Measurements from ENCODE around the gene SNRNP25. TPM values are rescaled to one million over a fixed set of nuclear protein-coding genes. Genes with fewer than 3 reads are reported as not detected.
A peak's percentile ranks its signal among the peaks of the same experiment; 100 is the strongest.

Gene SNRNP25
- total and polyA plus RNA-seq, 7 donors: 23.0 to 41.7 (median 33.8) TPM

DNA sequence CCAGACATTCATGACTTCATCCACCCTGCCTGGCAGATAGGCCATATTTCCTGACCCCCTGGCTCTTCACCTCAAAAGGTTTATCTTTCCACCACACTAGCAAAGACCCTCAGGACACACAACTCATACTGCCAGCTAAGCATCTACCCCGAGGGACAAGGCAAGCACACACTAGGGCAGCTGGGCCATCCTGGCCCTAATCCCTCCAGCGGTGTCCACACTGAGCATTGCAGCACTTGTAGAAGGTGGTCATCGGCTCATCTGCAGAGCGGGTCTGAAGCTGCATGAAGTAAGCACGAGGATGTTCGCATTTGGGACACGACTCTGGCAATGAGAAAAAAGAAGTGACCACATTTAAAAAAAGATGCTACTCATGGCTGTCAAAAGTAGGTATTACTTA lies 6.4 kb upstream of the SNRNP25 start:
- H3K4me3 ChIP-seq: no peak overlapping the region
- DNase-seq: no peak
- peaks cover 0 to 30% (median 4%) of the 10 kb centered on the region in 4 donors for H3K36me3 ChIP-seq

DNA sequence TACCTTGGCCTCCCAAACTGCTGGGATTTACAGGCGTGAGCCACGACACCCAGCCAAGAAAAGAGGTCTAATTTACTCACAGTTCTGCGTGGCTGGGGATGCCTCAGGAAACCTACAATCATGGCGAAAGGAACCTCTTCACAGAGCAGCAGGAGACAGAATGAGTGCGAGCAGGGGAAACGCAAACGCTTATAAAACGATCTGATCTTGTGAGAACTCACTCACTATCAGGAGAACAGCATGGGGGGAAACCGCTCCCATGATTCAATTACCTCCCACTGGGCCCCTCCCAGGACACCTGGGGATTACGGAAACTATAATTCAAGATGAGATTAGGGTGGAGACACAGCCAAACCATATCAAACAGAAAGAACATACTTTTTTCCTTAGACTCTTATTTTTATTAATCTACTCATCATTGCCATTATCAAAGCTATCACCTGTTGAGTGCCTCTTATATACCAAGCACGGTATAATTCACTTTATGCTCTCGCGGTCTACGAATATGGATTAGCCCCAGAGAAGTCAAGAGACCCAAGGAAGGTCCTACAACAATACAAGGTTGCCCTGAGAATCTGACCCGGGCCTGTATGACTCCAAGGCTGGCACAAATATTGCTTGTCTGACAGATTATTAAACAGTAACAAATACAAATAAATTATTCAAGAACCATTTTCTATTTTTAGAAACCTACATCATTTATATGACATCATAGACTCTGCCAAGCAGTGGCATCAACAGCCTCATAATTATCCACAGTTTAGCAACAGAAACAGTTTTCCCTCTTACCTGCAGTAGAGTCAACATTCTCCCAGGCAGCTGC lies 2.6 kb upstream of the SNRNP25 start:
- H3K27ac ChIP-seq: no peak overlapping the region
- no peak for DNase-seq
- H3K36me3 ChIP-seq: peaks cover 0 to 28% (median 2%) of the 10 kb centered on the region in 4 donors
- no peak for TF ChIP-seq POLR2AphosphoS5 (IDR thresholded peaks at IDR 0.05)
- TF ChIP-seq EP300 (IDR thresholded peaks at IDR 0.05): no peak
- no peak for TF ChIP-seq POLR2A (IDR thresholded peaks at IDR 0.05)
- TF ChIP-seq, protein P1, sequence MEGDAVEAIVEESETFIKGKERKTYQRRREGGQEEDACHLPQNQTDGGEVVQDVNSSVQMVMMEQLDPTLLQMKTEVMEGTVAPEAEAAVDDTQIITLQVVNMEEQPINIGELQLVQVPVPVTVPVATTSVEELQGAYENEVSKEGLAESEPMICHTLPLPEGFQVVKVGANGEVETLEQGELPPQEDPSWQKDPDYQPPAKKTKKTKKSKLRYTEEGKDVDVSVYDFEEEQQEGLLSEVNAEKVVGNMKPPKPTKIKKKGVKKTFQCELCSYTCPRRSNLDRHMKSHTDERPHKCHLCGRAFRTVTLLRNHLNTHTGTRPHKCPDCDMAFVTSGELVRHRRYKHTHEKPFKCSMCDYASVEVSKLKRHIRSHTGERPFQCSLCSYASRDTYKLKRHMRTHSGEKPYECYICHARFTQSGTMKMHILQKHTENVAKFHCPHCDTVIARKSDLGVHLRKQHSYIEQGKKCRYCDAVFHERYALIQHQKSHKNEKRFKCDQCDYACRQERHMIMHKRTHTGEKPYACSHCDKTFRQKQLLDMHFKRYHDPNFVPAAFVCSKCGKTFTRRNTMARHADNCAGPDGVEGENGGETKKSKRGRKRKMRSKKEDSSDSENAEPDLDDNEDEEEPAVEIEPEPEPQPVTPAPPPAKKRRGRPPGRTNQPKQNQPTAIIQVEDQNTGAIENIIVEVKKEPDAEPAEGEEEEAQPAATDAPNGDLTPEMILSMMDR (IDR thresholded peaks at IDR 0.05): no peak
- 89 to 92% methylated on average over 15 of the region's 15 CpGs for WGBS, 2 donors
- no peaks in the 10 kb centered on the region for H3K9me3 ChIP-seq
- H3K4me3 ChIP-seq: no peak overlapping the region
- peaks cover 0 to 27% (median 17%) of the 10 kb centered on the region in 4 donors for H3K4me1 ChIP-seq
- no peaks in the 10 kb centered on the region for H3K27me3 ChIP-seq
- intact Hi-C loops (cut with DNase I): no loop called here

More for the DNA sequence above, 6.4 kb upstream of the SNRNP25 start:
- 96% methylated on average over 7 of the region's 7 CpGs for WGBS, 2 donors
- Histone ChIP-seq H3K27me3 (no peaks in the 10 kb centered on the region), H3K9me3 (no peaks in the 10 kb centered on the region), H3K4me1 (peaks cover 0 to 11% (median 7%) of the 10 kb centered on the region in 4 donors), H3K27ac (no peak overlapping the region)
- TF ChIP-seq POLR2AphosphoS5 (IDR thresholded peaks at IDR 0.05) (no peak), EP300 (IDR thresholded peaks at IDR 0.05) (no peak), POLR2A (IDR thresholded peaks at IDR 0.05) (no peak)
- TF ChIP-seq, protein P1 (IDR thresholded peaks at IDR 0.05): no peak
- intact Hi-C loops (cut with DNase I): no loop called here

DNA sequence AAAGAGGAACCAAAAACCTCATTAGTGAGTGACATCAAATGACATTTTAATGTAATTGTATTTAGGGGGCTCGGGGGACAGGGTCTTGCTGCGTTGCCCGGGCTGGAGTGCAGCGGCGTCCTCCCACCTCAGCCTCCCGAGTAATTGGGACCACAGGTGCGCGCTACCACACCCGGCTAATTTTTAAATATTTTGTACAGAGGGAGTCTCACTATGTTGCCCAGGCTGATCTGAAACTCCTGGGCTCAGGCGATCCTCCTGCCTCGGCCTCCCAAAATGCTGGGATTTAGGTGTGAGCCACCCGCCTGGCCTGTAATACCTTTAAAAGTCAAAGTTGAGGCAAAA lies 581 bp downstream of the SNRNP25 start:
- H3K27ac ChIP-seq: peak overlapping the region; percentile 76 to 85 (median 82)
- intact Hi-C loops (cut with DNase I): no loop called here
- H3K36me3 ChIP-seq: peaks cover 0 to 41% (median 19%) of the 10 kb centered on the region in 4 donors
- 13 to 44% methylated on average over 12 of the region's 12 CpGs for WGBS, 2 donors
- peaks cover 0 to 27% (median 17%) of the 10 kb centered on the region in 4 donors for H3K4me1 ChIP-seq
- H3K9me3 ChIP-seq: no peaks in the 10 kb centered on the region
- no peak for DNase-seq
- peak overlapping the region; percentile 70 to 91 (median 82) for H3K4me3 ChIP-seq
- no peak for TF ChIP-seq POLR2A (IDR thresholded peaks at IDR 0.05)
- no peak for TF ChIP-seq EP300 (IDR thresholded peaks at IDR 0.05)
- TF ChIP-seq POLR2AphosphoS5 (IDR thresholded peaks at IDR 0.05): no peak
- TF ChIP-seq, protein P1 (IDR thresholded peaks at IDR 0.05): no peak
- H3K27me3 ChIP-seq: no peaks in the 10 kb centered on the region

DNA sequence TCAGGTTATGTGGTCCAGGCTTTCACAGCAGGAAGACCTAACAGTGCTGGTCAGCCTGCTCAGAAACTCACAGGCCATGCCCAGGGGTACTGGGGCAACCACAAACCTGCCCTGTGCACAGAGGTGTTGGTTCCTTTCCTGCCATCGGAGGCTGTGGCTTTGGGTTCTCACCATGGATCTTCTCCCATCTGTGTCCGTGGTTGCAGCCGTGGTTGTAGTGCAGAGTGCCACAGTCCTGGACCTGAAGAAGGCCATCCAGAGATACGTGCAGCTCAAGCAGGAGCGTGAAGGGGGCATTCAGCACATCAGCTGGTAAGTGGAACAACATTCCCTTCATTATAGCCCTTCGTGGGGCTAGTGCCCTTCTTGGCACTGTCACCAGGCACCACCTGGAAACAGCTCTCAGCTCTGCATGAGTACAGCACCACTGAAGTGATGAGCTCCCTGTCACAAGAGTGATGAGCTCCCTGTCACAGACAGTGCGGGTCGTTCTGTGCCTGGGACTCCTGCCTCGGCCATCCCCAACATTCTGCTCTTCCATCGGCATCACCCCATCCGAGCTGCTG lies 2.0 kb downstream of the SNRNP25 start:
- Histone ChIP-seq H3K27me3 (no peaks in the 10 kb centered on the region), H3K4me1 (peaks cover 0 to 27% (median 17%) of the 10 kb centered on the region in 4 donors), H3K27ac (no peak overlapping the region), H3K9me3 (no peaks in the 10 kb centered on the region), H3K4me3 (no peak overlapping the region), H3K36me3 (peaks cover 0 to 54% (median 31%) of the 10 kb centered on the region in 4 donors)
- DNase-seq: no peak
- intact Hi-C loops (cut with DNase I): no loop called here
- TF ChIP-seq POLR2A (IDR thresholded peaks at IDR 0.05): no peak
- no peak for TF ChIP-seq POLR2AphosphoS5 (IDR thresholded peaks at IDR 0.05)
- TF ChIP-seq, protein P1 (IDR thresholded peaks at IDR 0.05): no peak
- no peak for TF ChIP-seq EP300 (IDR thresholded peaks at IDR 0.05)
- 91 to 93% methylated on average over 11 of the region's 11 CpGs for WGBS, 2 donors

Measured in sigmoid colon (tissue), 7 donors.